GM12878 (cell line): ENCODE data around the gene DDX23. TPM values are rescaled to one million over a fixed set of nuclear protein-coding genes. Genes with fewer than 3 reads are reported as not detected.

Experiments used
- ATAC-seq: fragments of 200-7000 bp; cut with Tn5 transposase; 3 replicates; pipeline ENCODE4 v1.9.1; 2020; ENCODE audit warnings: mild to moderate bottlenecking, moderate library complexity
- BruUV-seq: library from RNA; stranded (reverse); fragments of 400-500 nt; replicated peaks from 2 replicates; lab custom pipeline; 2021; lab: Mats Ljungman, UMichigan
- CTCF ChIA-PET: fragments of 300-600 bp; sonication (Branson Sonifier 250); formaldehyde crosslinking; extraction: SDS; loops from one replicate; lab custom pipeline; 2021; ENCODE audit warnings: inconsistent platforms; lab: Yijun Ruan, JAX
- POLR2A ChIA-PET: fragments of 350-600 bp; formaldehyde crosslinking; extraction: SDS; loops from one replicate; lab custom pipeline; 2021; ENCODE audit warnings: inconsistent platforms; lab: Charles Lee
- RAD21 ChIA-PET: fragments of 300-600 bp; sonication (Branson Sonifier 250); formaldehyde crosslinking; loops from one replicate; lab custom pipeline; 2023; ENCODE audit warnings: antibody characterized with exemption; ENCODE audit not compliant: unreplicated experiment; lab: Charles Lee
- SMC1A ChIA-PET: fragments of 300-600 bp; sonication (Branson Sonifier 250); formaldehyde crosslinking; loops from one replicate; lab custom pipeline; 2023; ENCODE audit not compliant: unreplicated experiment, uncharacterized antibody; lab: Charles Lee
- DNase-seq: peaks from one replicate; pipeline ENCODE4 v3.0.0-alpha.2; 2011; ENCODE audit warnings: low read depth, low spot score
- FAIRE-seq: peaks from 3 replicates; lab custom pipeline; 2011; peaks lifted over from hg19 to GRCh38; lab: Jason Lieb, UNC
- H2AFZ ChIP-seq: 2 replicates; pipeline ENCODE4 v1.6.0; 2011; ENCODE audit warnings: low read depth, low read length, control low read depth; ENCODE audit not compliant: control insufficient read depth
- H3K27ac ChIP-seq: 2 replicates; pipeline ENCODE4 v1.5.1; 2011; ENCODE audit warnings: control low read depth; ENCODE audit not compliant: control insufficient read depth, insufficient read depth
- H3K27me3 ChIP-seq, 2 experiments: replicated peaks in 1 of 2; 2 replicates each; pipeline versions ENCODE4 v1.6.0 to v1.6.1; 2011; ENCODE audit warnings: low read length in 1 of 2; ENCODE audit not compliant: control insufficient read depth in 2 of 2, insufficient read depth in 2 of 2
- H3K36me3 ChIP-seq, 2 experiments: 2 replicates each; pipeline ENCODE4 v1.5.1; 2011; ENCODE audit warnings: low read length in 1 of 2; ENCODE audit not compliant: control insufficient read depth in 2 of 2, insufficient read depth in 2 of 2
- H3K4me1 ChIP-seq: 2 replicates; pipeline ENCODE4 v1.6.1; 2011; ENCODE audit warnings: mild to moderate bottlenecking, low read length, moderate library complexity, mixed read lengths; ENCODE audit not compliant: control insufficient read depth, insufficient read depth
- H3K4me2 ChIP-seq: 2 replicates; pipeline ENCODE4 v1.6.0; 2011; ENCODE audit warnings: control low read depth; ENCODE audit not compliant: control insufficient read depth, insufficient read depth
- H3K4me3 ChIP-seq: fragments of 200-600 bp; sonication (generic); 2 replicates; pipeline ENCODE4 v1.5.1; 2016
- H3K79me2 ChIP-seq: 2 replicates; pipeline ENCODE4 v1.6.0; 2011; ENCODE audit warnings: low read length; ENCODE audit not compliant: control insufficient read depth, insufficient read depth
- H3K9ac ChIP-seq: 2 replicates; pipeline ENCODE4 v1.8.0; 2011; ENCODE audit warnings: low read length, control low read depth, mixed read lengths; ENCODE audit not compliant: control insufficient read depth, insufficient read depth
- H3K9me3 ChIP-seq: replicated peaks from 3 replicates; pipeline ENCODE4 v1.5.1; 2011; ENCODE audit warnings: mild to moderate bottlenecking, low read length; ENCODE audit not compliant: control insufficient read depth, insufficient read depth
- H4K20me1 ChIP-seq: 2 replicates; pipeline ENCODE4 v1.6.0; 2011; ENCODE audit not compliant: control insufficient read depth, insufficient read depth
- CEBPZ ChIP-seq: fragments of 150-350 bp; IDR thresholded peaks from 2 replicates; pipeline ENCODE4 v1.6.1; 2016; ENCODE audit warnings: low read depth, low read length
- DPF2 ChIP-seq: fragments of 450-650 bp; IDR thresholded peaks from 2 replicates; pipeline ENCODE4 v1.6.1; 2017; ENCODE audit warnings: mild to moderate bottlenecking
- HCFC1 ChIP-seq: fragments of 150-350 bp; IDR thresholded peaks from 2 replicates; pipeline ENCODE4 v1.6.1; 2014; ENCODE audit warnings: low read length
- WGBS: methylation state at CpG from one replicate; pipeline ENCODE4 v1.1.6; 2016; ENCODE audit warnings: low lambda C conversion rate; ENCODE audit not compliant: insufficient replicate concordance, insufficient coverage; ENCODE audit errors: missing lambda C conversion rate; 5-methylcytosine and 5-hydroxymethylcytosine counted together
- in situ Hi-C: fragments of 300-500 bp; cut with MboI; formaldehyde crosslinking; loops from 9 replicates; pipeline ENCODE4 v1.14.3; 2018; ENCODE audit warnings: mixed read lengths
- intact Hi-C: fragments of 100-400 bp; cut with micrococcal nuclease; formaldehyde crosslinking; loops from one replicate; pipeline ENCODE4 v1.14.2; 2022; ENCODE audit not compliant: unreplicated experiment
- polyA plus RNA-seq, 11 experiments: library from polyadenylated mRNA; depleted of rRNA in 4 of 11; unstranded in 6 of 11; stranded (reverse) in 5 of 11; fragments of >200 nt; fragmentation: Nextera tagmentation in 4 of 11; fragmentation: Illumina TruSeq in 1 of 11; extraction: Ambion mirVana in 4 of 11; extraction: Trizol in 1 of 11; gene quantifications; 1 replicate in 1 of 11; 2 replicates in 10 of 11; pipeline versions ENCODE4 v1.2.1 to v1.2.3, GENCODE V29; 2011 to 2016; ENCODE audit warnings: inconsistent platforms in 2 of 11, missing spikeins in 2 of 11, low read depth in 1 of 11
- total RNA-seq, 4 experiments: library from RNA; depleted of rRNA in 3 of 4; stranded (reverse); fragments of >200 nt in 3 of 4; fragmentation: Illumina TruSeq in 1 of 4; extraction: Trizol in 1 of 4; gene quantifications; 2 replicates each; pipeline versions ENCODE4 v1.2.1 to v1.2.3, GENCODE V29; 2013 to 2021

Gene DDX23
- total and polyA plus RNA-seq, 10 of the 15 experiments (the other 5 are each of a cell fraction or from before 2014, with no cell fraction given), result 25.8 to 107 (median 77.4) TPM

- in situ Hi-C loops, result no loop called here
- no peak for TF ChIP-seq HCFC1
- no peak for TF ChIP-seq CEBPZ
- TF ChIP-seq DPF2, result no peak
- Histone ChIP-seq H2AFZ (no peak overlapping the region), H3K4me2 (no peak overlapping the region), H3K4me1 (no peaks in the 10 kb centered on the region), H4K20me1 (no peaks in the 10 kb centered on the region), H3K4me3 (no peak overlapping the region), H3K36me3 (no peaks in the 10 kb centered on the region), H3K9ac (no peak overlapping the region), H3K27me3 (peaks cover 4 to 12% of the 10 kb centered on the region in 2 experiments; a peak in 3 of 4 replicates), H3K9me3 (no peaks in the 10 kb centered on the region), H3K27ac (no peak overlapping the region), H3K79me2 (no peaks in the 10 kb centered on the region)
- BruUV-seq, result no TSS peak
- intact Hi-C loops, result loop anchor here (5.0 kb wide), 1 partner anchor 726 kb away; no protein-coding TSS in a partner anchor
- ATAC-seq (no peak), DNase-seq (no peak), FAIRE-seq (no peak)
- ChIA-PET CTCF (interaction anchor here (1.5 to 2.9 kb wide), 4 partner anchors 12 to 26 kb away, joined by 4 to 10 read pairs (median 4); partner anchors contain the start of gene RND1), RAD21 (no interaction called here), POLR2A (interaction anchor here (0.9 kb wide), 1 partner anchor 13 kb away, joined by 4 read pairs; the partner anchor contains the start of gene RND1), SMC1A (interaction anchor here (0.8 to 0.9 kb wide), 2 partner anchors 22 to 24 kb away, joined by 3 read pairs; no protein-coding TSS in a partner anchor)
- WGBS, result 92% methylated on average over 2 of the region's 2 CpGs
Observed at GRCh38 chr12:48878548-48878947, 26.6 kb upstream of the DDX23 start.
